Activated T-cell treated with anti-CD3 and anti-CD28 coated beads for 4 hours (primary cell): ENCODE measurements around the gene DNAJC8.

Source experiments
- DNase-seq: peaks from one replicate; pipeline ENCODE4 v3.0.0-alpha.2; 2020

The DNAJC8 gene

DNA sequence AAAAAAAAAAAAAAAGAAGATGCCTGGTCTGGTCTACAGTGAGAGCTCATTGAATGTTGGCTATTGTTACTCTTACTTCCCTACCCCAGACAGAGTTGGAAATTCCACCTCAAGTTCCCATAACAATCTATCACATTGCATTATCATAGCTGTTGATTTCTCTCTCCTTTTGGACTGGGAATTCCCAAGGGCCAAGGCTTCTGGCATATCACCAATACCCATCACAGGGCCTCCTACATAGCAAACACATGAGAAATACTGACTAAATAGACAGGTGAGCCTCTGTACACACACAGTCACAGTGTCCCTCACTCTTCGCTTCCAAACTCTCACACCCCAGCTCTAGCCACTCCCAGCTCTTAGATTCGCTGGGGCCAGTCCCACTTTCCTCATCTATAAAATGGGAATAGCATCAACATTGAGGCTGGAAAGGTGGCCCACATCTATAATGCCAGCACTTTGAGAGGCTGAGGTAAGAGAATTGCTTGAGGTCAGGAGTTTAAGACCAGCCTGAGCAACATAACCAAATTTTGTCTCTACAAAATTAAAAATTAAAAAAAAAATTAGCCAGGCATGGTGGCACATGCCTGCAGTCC lies 62.7 kb downstream of the DNAJC8 start:
- DNase-seq: no peak

- DNase-seq: no peak
These were observed 69.2 kb downstream of the DNAJC8 start for GRCh38 chr1:28163496-28164161.

DNA sequence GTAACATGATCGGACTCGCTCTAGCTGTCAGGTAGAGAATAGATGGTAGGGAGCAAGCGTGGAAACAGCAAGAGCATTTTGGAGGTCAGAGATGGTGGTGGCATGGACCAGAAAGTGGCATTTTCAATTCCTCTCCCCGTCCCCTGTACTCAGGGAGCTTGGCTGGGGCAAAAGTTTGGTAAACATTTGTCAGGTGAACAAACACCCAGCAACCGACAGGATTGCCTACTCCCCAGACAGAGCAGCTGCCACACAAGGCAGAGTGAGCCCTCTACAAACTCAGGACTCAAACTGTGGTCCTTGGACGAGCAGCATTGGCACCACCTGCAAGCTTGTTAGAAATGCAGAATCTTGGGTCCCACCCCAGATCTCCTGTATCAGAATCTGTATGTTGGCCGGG lies 70.7 kb downstream of the DNAJC8 start:
- DNase-seq: no peak

DNA sequence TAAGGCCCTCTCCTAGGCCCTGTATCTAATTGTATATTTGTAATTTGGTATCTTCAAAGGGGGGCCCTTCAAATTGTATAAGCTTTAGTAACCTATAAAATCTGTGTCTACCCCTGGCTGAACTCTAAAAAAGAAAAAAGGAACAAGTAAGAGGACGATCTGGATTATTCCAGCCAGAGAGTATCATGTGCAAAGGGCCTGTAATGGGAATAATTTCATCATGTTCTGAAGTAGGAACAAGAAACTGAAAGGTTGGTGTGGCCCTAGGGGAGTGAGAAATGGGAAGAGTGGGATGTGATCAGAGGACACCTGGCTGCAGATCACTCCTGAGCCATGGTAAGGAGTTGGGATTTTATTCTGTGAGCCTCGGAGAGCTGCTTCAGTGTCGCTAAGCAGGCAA lies 71.1 kb downstream of the DNAJC8 start:
- DNase-seq: no peak

- no peak for DNase-seq
These were observed 72.0 kb downstream of the DNAJC8 start for GRCh38 chr1:28160782-28161266.

DNA sequence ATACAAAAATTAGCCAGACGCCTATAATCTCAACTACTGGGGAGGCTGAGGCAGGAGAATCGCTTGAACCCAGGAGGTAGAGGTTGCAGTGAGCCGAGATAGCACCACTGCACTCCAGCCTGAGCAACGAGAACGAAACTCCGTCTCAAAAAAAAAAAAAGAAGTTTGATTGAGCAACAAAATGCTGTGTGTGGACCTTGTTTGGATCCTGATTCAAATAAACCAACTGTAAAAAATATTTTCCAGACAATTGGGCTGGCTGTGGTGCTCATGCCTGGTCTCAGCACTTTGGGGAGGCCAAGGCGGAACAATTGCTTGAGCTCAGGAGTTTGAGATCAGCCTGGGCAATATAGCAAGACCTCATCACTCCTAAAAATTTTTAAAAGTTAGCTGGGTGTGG lies 73.1 kb downstream of the DNAJC8 start:
- DNase-seq: no peak

- DNase-seq: no peak
These were observed 73.6 kb downstream of the DNAJC8 start for GRCh38 chr1:28159243-28159642.

DNA sequence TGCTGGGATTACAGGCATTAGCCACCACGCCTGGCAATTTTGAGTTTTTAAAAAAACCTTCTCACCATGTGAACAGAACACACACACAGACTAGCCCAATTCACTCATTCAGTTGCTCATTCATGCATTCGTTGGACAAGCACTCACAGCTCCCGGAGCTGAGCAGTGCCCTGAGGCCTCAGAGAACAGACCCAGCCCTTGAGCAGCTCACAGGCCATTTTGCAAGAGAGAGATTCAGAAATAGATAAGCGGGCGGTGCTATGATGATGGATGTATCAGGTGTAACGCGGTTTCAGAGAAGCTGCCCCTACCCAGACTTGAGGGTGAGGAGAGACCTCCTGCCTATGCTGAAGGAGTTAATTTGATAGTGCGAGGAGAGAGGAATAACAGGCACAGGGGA lies 74.9 kb downstream of the DNAJC8 start:
- no peak for DNase-seq

GRCh38 chr1:28156821-28157220 lies 76.0 kb downstream of the DNAJC8 start:
- no peak for DNase-seq

DNA sequence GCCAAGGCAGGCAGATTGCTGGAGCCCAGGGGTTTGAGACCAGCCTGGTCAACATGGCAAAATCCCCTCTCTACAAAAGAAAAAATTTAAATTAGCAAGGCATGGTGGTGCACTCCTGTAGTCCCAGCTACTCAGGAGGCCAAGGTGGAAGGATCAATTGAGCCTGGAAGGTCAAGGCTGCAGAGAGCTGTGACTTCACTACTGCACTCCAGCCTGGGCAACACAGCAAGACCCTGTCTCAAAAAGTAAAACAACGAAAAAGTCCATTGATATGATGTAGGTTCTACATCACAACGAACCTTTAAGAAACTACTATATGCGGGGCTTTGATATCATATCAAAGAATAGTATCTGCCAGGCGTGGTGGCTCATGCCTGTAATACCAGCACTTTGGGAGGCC lies 77.2 kb downstream of the DNAJC8 start:
- DNase-seq: no peak

GRCh38 chr1:28154078-28154594 lies 78.7 kb downstream of the DNAJC8 start:
- no peak for DNase-seq
